Mesendoderm (in vitro differentiated cells): ENCODE measurements around the gene NEK7.
"Not testable (repeated sequence)": the region's sequence is repeated elsewhere in the genome, so short reads cannot be mapped to it uniquely, and the experiment has no call there.

Experiments used
- DNase-seq: peaks from one replicate; pipeline ENCODE4 v3.0.0; 2013
- H2AK5ac ChIP-seq: 2 replicates; pipeline ENCODE4 v1.6.1; 2013; ENCODE audit warnings: low read length, inconsistent platforms
- H2BK120ac ChIP-seq: 2 replicates; pipeline ENCODE4 v1.6.1; 2013; ENCODE audit warnings: low read depth, mild to moderate bottlenecking, low read length, moderate library complexity, mixed read lengths
- H2BK15ac ChIP-seq: replicated peaks from 2 replicates; pipeline ENCODE4 v1.6.1; 2013; ENCODE audit warnings: low read depth, mild to moderate bottlenecking, moderate library complexity
- H2BK5ac ChIP-seq: 2 replicates; pipeline ENCODE4 v1.6.1; 2013; ENCODE audit warnings: low read length, inconsistent platforms
- H3K18ac ChIP-seq: 2 replicates; pipeline ENCODE4 v1.6.1; 2013; ENCODE audit warnings: mild to moderate bottlenecking, low read length, mixed read lengths
- H3K23ac ChIP-seq: one replicate; pipeline ENCODE4 v1.6.1; 2013; ENCODE audit warnings: low read length
- H3K27ac ChIP-seq: 2 replicates; pipeline ENCODE4 v1.5.1; 2013; ENCODE audit warnings: low read depth, mild to moderate bottlenecking, inconsistent platforms, low read length, moderate library complexity
- H3K27me3 ChIP-seq: 2 replicates; pipeline ENCODE4 v1.6.1; 2013; ENCODE audit warnings: low read length, control low read depth, mild to moderate bottlenecking, inconsistent platforms; ENCODE audit not compliant: insufficient read depth, poor library complexity
- H3K36me3 ChIP-seq: 2 replicates; pipeline ENCODE4 v1.6.1; 2013; ENCODE audit warnings: low read length, inconsistent platforms; ENCODE audit not compliant: control insufficient read depth, insufficient read depth
- H3K4ac ChIP-seq: one replicate; pipeline ENCODE4 v1.6.1; 2013; ENCODE audit warnings: low read depth, mild to moderate bottlenecking, low read length, moderate library complexity
- H3K4me1 ChIP-seq: 2 replicates; pipeline ENCODE4 v1.6.1; 2013; ENCODE audit warnings: low read depth, low read length, inconsistent platforms; ENCODE audit not compliant: control insufficient read depth
- H3K4me2 ChIP-seq: 2 replicates; pipeline ENCODE4 v1.6.1; 2013; ENCODE audit warnings: low read length
- H3K4me3 ChIP-seq: 2 replicates; pipeline ENCODE4 v1.5.1; 2013; ENCODE audit warnings: mild to moderate bottlenecking, low read length
- H3K56ac ChIP-seq: one replicate; pipeline ENCODE4 v1.6.1; 2013; ENCODE audit warnings: low read length
- H3K79me1 ChIP-seq: 2 replicates; pipeline ENCODE4 v1.6.1; 2013; ENCODE audit warnings: low read length, inconsistent platforms
- H3K79me2 ChIP-seq: 2 replicates; pipeline ENCODE4 v1.6.1; 2013; ENCODE audit warnings: mild to moderate bottlenecking, low read length; ENCODE audit not compliant: control insufficient read depth, insufficient read depth
- H3K9ac ChIP-seq: 2 replicates; pipeline ENCODE4 v1.6.1; 2013; ENCODE audit warnings: low read length, inconsistent platforms
- H4K5ac ChIP-seq: one replicate; pipeline ENCODE4 v1.6.1; 2013; ENCODE audit warnings: low read length
- H4K8ac ChIP-seq: one replicate; pipeline ENCODE4 v1.6.1; 2013; ENCODE audit warnings: low read depth, mild to moderate bottlenecking, control low read depth, low read length, moderate library complexity
- WGBS: extraction: QIAGEN DNeasy Blood & Tissue Kit; methylation state at CpG from one replicate; pipeline ENCODE4 v1.1.7; 2013; ENCODE audit warnings: low lambda C conversion rate, missing lambda C conversion rate; ENCODE audit not compliant: insufficient coverage; ENCODE audit errors: extremely low coverage; 5-methylcytosine and 5-hydroxymethylcytosine counted together

The NEK7 gene

GRCh38 chr1:198123133-198123532 is 33.7 kb upstream of the NEK7 start:
- H3K79me2 ChIP-seq: no peaks in the 10 kb centered on the region
- no peaks in the 10 kb centered on the region for H3K79me1 ChIP-seq
- H3K56ac ChIP-seq: no peak overlapping the region
- no peak overlapping the region for H3K27ac ChIP-seq
- no peaks in the 10 kb centered on the region for H3K4me1 ChIP-seq
- H3K36me3 ChIP-seq: no peaks in the 10 kb centered on the region
- no peak overlapping the region for H3K4me2 ChIP-seq
- H2BK120ac ChIP-seq: no peak overlapping the region
- no peak overlapping the region for H3K4ac ChIP-seq
- no peak overlapping the region for H3K18ac ChIP-seq
- no peak overlapping the region for H3K9ac ChIP-seq
- no peak overlapping the region for H2AK5ac ChIP-seq
- DNase-seq: no peak
- H2BK5ac ChIP-seq: no peak overlapping the region
- no peak overlapping the region for H4K8ac ChIP-seq
- no peak overlapping the region for H3K4me3 ChIP-seq
- no peaks in the 10 kb centered on the region for H3K27me3 ChIP-seq
- no peak overlapping the region for H3K23ac ChIP-seq
- H2BK15ac ChIP-seq: no peak overlapping the region
- WGBS: no CpG with 5 or more reads among the region's 2 CpGs
- no peak overlapping the region for H4K5ac ChIP-seq

DNA sequence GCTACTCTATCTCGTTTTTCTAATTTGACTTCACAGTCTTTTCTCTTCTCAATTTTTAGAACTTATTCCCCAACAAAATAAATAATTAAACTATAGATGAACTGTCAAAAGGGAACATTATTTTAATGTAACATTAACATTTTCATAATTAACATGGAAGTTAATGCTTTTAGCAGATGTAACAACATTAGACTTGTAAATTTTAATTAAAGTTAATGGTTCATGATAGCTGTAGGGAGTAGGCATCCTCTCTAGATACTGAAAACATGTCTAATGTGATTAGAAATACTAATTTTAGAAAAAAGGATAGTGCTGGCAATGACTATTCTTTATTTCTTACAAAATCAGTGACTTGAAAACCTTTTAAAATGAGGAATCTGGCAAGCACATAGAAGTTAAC is 32.1 kb upstream of the NEK7 start:
- Histone ChIP-seq H2BK120ac (no peak overlapping the region), H2BK15ac (no peak overlapping the region), H3K9ac (no peak overlapping the region), H3K27ac (no peak overlapping the region), H3K79me2 (no peaks in the 10 kb centered on the region), H2BK5ac (no peak overlapping the region), H3K56ac (no peak overlapping the region), H3K18ac (no peak overlapping the region), H3K79me1 (no peaks in the 10 kb centered on the region), H3K4me2 (no peak overlapping the region), H3K23ac (no peak overlapping the region), H3K4me3 (no peak overlapping the region), H3K4me1 (no peaks in the 10 kb centered on the region), H2AK5ac (no peak overlapping the region), H4K5ac (no peak overlapping the region), H4K8ac (no peak overlapping the region), H3K27me3 (no peaks in the 10 kb centered on the region), H3K36me3 (no peaks in the 10 kb centered on the region), H3K4ac (no peak overlapping the region)
- no peak for DNase-seq
- WGBS: no CpG with 5 or more reads among the region's 1 CpG

- no CpG with 5 or more reads among the region's 1 CpG for WGBS
These were observed 30.6 kb upstream of the NEK7 start for GRCh38 chr1:198125995-198126735.

GRCh38 chr1:198128533-198128932 is 28.3 kb upstream of the NEK7 start:
- Histone ChIP-seq H3K4me2 (no peak overlapping the region), H2BK5ac (no peak overlapping the region), H3K36me3 (no peaks in the 10 kb centered on the region), H2BK15ac (no peak overlapping the region), H3K9ac (no peak overlapping the region), H2AK5ac (no peak overlapping the region), H3K79me1 (no peaks in the 10 kb centered on the region), H4K5ac (no peak overlapping the region), H2BK120ac (no peak overlapping the region), H4K8ac (no peak overlapping the region), H3K27ac (no peak overlapping the region), H3K79me2 (no peaks in the 10 kb centered on the region), H3K4me3 (no peak overlapping the region), H3K56ac (no peak overlapping the region), H3K18ac (no peak overlapping the region), H3K23ac (no peak overlapping the region), H3K27me3 (no peaks in the 10 kb centered on the region), H3K4me1 (no peaks in the 10 kb centered on the region), H3K4ac (no peak overlapping the region)
- no peak for DNase-seq

More at GRCh38 chr1:198125995-198126735, 30.6 kb upstream of the NEK7 start:
- peak; percentile 23 for DNase-seq
- no peaks in the 10 kb centered on the region for H3K4me1 ChIP-seq
- no peak overlapping the region for H2BK5ac ChIP-seq
- H3K4ac ChIP-seq: no peak overlapping the region
- H3K56ac ChIP-seq: no peak overlapping the region
- H3K23ac ChIP-seq: no peak overlapping the region
- H3K9ac ChIP-seq: no peak overlapping the region
- H2AK5ac ChIP-seq: no peak overlapping the region
- H3K18ac ChIP-seq: no peak overlapping the region
- H3K4me3 ChIP-seq: no peak overlapping the region
- no peaks in the 10 kb centered on the region for H3K36me3 ChIP-seq
- no peak overlapping the region for H3K27ac ChIP-seq
- H3K79me1 ChIP-seq: no peaks in the 10 kb centered on the region
- no peaks in the 10 kb centered on the region for H3K79me2 ChIP-seq
- no peaks in the 10 kb centered on the region for H3K27me3 ChIP-seq
- H2BK15ac ChIP-seq: no peak overlapping the region
- no peak overlapping the region for H4K5ac ChIP-seq
- H4K8ac ChIP-seq: no peak overlapping the region
- H2BK120ac ChIP-seq: no peak overlapping the region
- no peak overlapping the region for H3K4me2 ChIP-seq

GRCh38 chr1:198130053-198130452 is 26.7 kb upstream of the NEK7 start:
- not testable (repeated sequence) for H4K5ac ChIP-seq, DNase-seq, H3K27me3 ChIP-seq, H3K23ac ChIP-seq, H2BK5ac ChIP-seq, H3K79me1 ChIP-seq, H3K56ac ChIP-seq, H3K18ac ChIP-seq, H3K79me2 ChIP-seq, H2BK15ac ChIP-seq, H2AK5ac ChIP-seq, H3K4me1 ChIP-seq, H3K36me3 ChIP-seq, H3K27ac ChIP-seq, H2BK120ac ChIP-seq, H3K4ac ChIP-seq, H4K8ac ChIP-seq, H3K4me3 ChIP-seq, H3K4me2 ChIP-seq, H3K9ac ChIP-seq
- WGBS: no CpG with 5 or more reads among the region's 11 CpGs
